Endothelial cell (in vitro differentiated cells): ENCODE results near the gene SH3BGRL3. TPM values are rescaled to one million over a fixed set of nuclear protein-coding genes. Genes with fewer than 3 reads are reported as not detected.
"Not testable (repeated sequence)": the region's sequence is repeated elsewhere in the genome, so short reads cannot be mapped to it uniquely, and the experiment has no call there.

Experiments
- DNase-seq: peaks from one replicate; pipeline ENCODE4 v3.0.0; 2021; ENCODE audit warnings: low spot score
- H3K27ac Mint-ChIP-seq: one replicate; pipeline ENCODE4 v1.8.0; 2021; ENCODE audit warnings: mixed read lengths, inconsistent platforms; ENCODE audit not compliant: unreplicated experiment
- H3K27me3 Mint-ChIP-seq: one replicate; pipeline ENCODE4 v1.8.0; 2021; ENCODE audit warnings: mild to moderate bottlenecking, moderate library complexity, mixed read lengths, inconsistent platforms; ENCODE audit not compliant: unreplicated experiment
- H3K36me3 Mint-ChIP-seq: one replicate; pipeline ENCODE4 v1.8.0; 2021; ENCODE audit warnings: mild to moderate bottlenecking, low read depth, mixed read lengths, inconsistent platforms; ENCODE audit not compliant: unreplicated experiment
- H3K4me1 Mint-ChIP-seq: one replicate; pipeline ENCODE4 v1.8.0; 2021; ENCODE audit warnings: mild to moderate bottlenecking, mixed read lengths, inconsistent platforms; ENCODE audit not compliant: unreplicated experiment
- H3K4me3 Mint-ChIP-seq: one replicate; pipeline ENCODE4 v1.8.0; 2021; ENCODE audit warnings: mild to moderate bottlenecking, mixed read lengths, inconsistent platforms; ENCODE audit not compliant: unreplicated experiment
- H3K9me3 Mint-ChIP-seq: one replicate; pipeline ENCODE4 v1.8.0; 2021; ENCODE audit warnings: mixed read lengths, inconsistent platforms; ENCODE audit not compliant: unreplicated experiment
- long read RNA-seq: library from polyadenylated mRNA; unstranded; transcript quantifications from one replicate; pipeline ENCODE4 v2.0.0, GENCODE V29; 2020; ENCODE audit not compliant: unreplicated experiment
- total RNA-seq: library from RNA; stranded (reverse); fragmentation: NEBNext Ultra II Directional; extraction: Animal tissue kit (Norgen Biotek cat#: 25700); gene quantifications from one replicate; pipeline ENCODE4 v1.2.1, GENCODE V29; 2021; ENCODE audit not compliant: unreplicated experiment
- TF ChIP-seq, protein P1 (sequence below): fragments of 200-600 bp; sonication (generic); IDR thresholded peaks from one replicate; pipeline ENCODE4 v1.5.0; 2021; ENCODE audit warnings: antibody characterized with exemption; ENCODE audit not compliant: unreplicated experiment

The SH3BGRL3 gene
- total RNA-seq, result 226 TPM
- long read RNA-seq, transcript SH3BGRL3-201 (3 exons, 1,661 nt), result major isoform, 260 of 266 reads
- long read RNA-seq, partial matches to known transcripts, result 3 of 266 reads
- long read RNA-seq, other reads (novel, unspliced or antisense), result 1 of 266 reads

- peaks cover 26% of the 10 kb centered on the region for H3K4me1 Mint-ChIP-seq
- H3K27me3 Mint-ChIP-seq, result peaks cover 15% of the 10 kb centered on the region
- H3K36me3 Mint-ChIP-seq, result peaks cover 25% of the 10 kb centered on the region
- TF ChIP-seq, protein P1, sequence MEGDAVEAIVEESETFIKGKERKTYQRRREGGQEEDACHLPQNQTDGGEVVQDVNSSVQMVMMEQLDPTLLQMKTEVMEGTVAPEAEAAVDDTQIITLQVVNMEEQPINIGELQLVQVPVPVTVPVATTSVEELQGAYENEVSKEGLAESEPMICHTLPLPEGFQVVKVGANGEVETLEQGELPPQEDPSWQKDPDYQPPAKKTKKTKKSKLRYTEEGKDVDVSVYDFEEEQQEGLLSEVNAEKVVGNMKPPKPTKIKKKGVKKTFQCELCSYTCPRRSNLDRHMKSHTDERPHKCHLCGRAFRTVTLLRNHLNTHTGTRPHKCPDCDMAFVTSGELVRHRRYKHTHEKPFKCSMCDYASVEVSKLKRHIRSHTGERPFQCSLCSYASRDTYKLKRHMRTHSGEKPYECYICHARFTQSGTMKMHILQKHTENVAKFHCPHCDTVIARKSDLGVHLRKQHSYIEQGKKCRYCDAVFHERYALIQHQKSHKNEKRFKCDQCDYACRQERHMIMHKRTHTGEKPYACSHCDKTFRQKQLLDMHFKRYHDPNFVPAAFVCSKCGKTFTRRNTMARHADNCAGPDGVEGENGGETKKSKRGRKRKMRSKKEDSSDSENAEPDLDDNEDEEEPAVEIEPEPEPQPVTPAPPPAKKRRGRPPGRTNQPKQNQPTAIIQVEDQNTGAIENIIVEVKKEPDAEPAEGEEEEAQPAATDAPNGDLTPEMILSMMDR, result no peak
- peak; percentile 78 for DNase-seq
- H3K4me3 Mint-ChIP-seq, result peak within 1 kb of the TSS; percentile 93
- no peaks in the 10 kb centered on the region for H3K9me3 Mint-ChIP-seq
- peak within 1 kb of the TSS; percentile 72 for H3K27ac Mint-ChIP-seq
These were observed at the start of gene SH3BGRL3 for GRCh38 chr1:26279456-26280332. Gene SH3BGRL3 (plus strand): TSS chr1:26280086. CDS start chr1:26280156, 70 bp downstream.

- H3K4me1 Mint-ChIP-seq, H3K27me3 Mint-ChIP-seq, H3K9me3 Mint-ChIP-seq, H3K4me3 Mint-ChIP-seq, H3K27ac Mint-ChIP-seq, H3K36me3 Mint-ChIP-seq, DNase-seq: not testable (repeated sequence)
These were observed 49.2 kb upstream of the SH3BGRL3 start for GRCh38 chr1:26230682-26231081.

DNA sequence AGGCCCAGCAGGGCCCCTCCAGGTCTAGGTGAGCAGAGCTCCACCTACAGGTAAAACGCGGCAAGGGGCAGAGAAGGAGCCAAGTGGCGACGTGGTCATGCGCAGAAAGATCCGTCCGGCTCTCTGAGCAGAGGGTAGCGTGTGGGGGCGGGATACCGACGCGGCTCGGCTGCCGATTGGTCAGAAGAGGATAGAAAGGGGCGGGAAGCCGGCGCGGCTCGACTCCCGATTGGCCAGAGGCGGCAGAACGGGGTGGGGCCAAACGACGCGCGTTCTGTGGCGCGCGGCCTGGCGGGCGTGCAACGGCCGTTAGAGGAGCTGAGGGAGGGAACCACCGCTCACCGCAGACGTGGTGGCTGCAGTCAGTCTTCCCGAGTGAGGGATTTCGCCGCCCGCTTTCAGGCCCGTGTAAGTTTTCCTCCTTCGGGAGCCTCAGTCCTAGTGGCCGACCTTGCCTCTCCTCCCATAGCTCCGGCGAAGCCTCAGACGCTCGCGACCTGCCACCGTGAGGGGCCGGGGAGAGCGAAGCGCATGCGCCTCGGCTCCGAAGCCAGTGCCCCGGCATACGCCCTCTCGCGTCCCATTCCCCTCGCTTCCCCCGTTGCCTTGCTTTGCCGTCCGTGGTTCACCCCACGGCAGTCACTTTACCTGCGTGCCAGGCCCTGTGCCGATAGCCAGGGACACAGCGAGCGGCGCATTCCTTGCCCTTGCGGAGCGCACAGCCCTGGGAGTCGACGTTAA, 45.8 kb upstream of the SH3BGRL3 start, which contains the start of gene CEP85:
TSS of gene CEP85 (plus strand) at position 298 of the 741 bp plus-strand sequence. CDS start 5,584 bp downstream, outside the sequence.
- H3K4me3 Mint-ChIP-seq, result peak within 1 kb of the TSS; percentile 95
- no peaks in the 10 kb centered on the region for H3K9me3 Mint-ChIP-seq
- peak; percentile 98 for DNase-seq
- peak within 1 kb of the TSS; percentile 21 for H3K27ac Mint-ChIP-seq
- TF ChIP-seq, protein P1, result peak; percentile 70
- H3K36me3 Mint-ChIP-seq, result no peaks in the 10 kb centered on the region
- H3K27me3 Mint-ChIP-seq, result peaks cover 3% of the 10 kb centered on the region
- peaks cover 3% of the 10 kb centered on the region for H3K4me1 Mint-ChIP-seq

DNA sequence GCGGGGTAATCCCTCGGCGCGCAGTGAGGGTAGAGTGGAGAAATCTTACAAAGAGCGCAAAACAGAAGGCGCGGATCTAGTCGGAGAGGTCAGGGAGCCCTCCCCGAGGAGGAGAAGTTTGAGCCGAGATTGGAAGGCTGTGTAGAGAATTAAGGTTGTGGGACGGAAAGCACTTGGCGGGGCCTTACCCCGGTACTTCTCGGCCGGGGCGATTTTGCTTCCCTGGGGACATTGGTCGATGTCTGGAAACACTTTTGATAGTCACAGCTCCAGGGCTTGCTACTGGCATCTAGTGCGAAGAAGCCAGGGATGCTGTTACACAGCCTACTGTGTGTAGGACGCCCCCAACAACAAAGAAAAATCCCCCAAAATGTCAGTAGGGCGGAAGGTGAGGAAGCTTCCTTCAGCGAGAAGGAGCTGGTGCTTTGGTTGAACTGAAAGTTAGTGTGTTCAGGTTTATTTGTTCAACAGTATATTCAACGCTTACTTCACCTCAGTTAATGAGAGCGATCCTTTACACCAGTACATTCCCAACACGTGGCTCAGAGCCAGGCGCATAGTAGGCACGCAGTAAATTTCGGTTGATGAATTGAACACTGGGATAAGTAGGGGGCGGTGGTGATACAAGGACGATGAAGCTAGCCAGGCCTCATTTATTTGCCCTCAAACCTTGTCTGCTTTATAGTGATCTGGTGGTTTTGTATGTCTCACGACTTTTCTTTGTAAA, 45.1 kb upstream of the SH3BGRL3 start:
- no peak for DNase-seq
- H3K4me1 Mint-ChIP-seq, result peaks cover 3% of the 10 kb centered on the region
- TF ChIP-seq, protein P1, result no peak
- H3K9me3 Mint-ChIP-seq, result no peaks in the 10 kb centered on the region
- no peaks in the 10 kb centered on the region for H3K36me3 Mint-ChIP-seq
- peak overlapping the region; percentile 15 for H3K27ac Mint-ChIP-seq
- H3K27me3 Mint-ChIP-seq, result peaks cover 3% of the 10 kb centered on the region
- peak overlapping the region; percentile 95 for H3K4me3 Mint-ChIP-seq
